Activated CD8-positive, alpha-beta memory T cell treated with anti-CD3 and anti-CD28 coated beads, Interleukin-2, amount 50 U/mL, for 48 hours (primary cell): ENCODE measurements around the gene NCKAP5.

Source experiments
- DNase-seq: peaks from one replicate; pipeline ENCODE4 v3.0.0-alpha.2; 2020

The NCKAP5 gene

GRCh38 chr2:132669908-132670495 is 898.3 kb downstream of the NCKAP5 start, which contains the start of gene LYPD1:
Gene LYPD1, minus strand, starts transcription at chr2:132670205. Its CDS starts 273 bp downstream, at chr2:132669932.
- DNase-seq: no peak

- DNase-seq: no peak
Observed at GRCh38 chr2:132668987-132669907, 899.0 kb downstream of the NCKAP5 start.

GRCh38 chr2:132668189-132668823 is 900.0 kb downstream of the NCKAP5 start:
- no peak for DNase-seq

- DNase-seq: no peak
Observed at GRCh38 chr2:132667706-132668105, 900.6 kb downstream of the NCKAP5 start.

- no peak for DNase-seq
Observed at GRCh38 chr2:132665401-132666140, 902.7 kb downstream of the NCKAP5 start.

GRCh38 chr2:132664096-132664495 is 904.2 kb downstream of the NCKAP5 start:
- DNase-seq: no peak

- DNase-seq: no peak
Observed at GRCh38 chr2:132662732-132663131, 905.5 kb downstream of the NCKAP5 start.

GRCh38 chr2:132659331-132659730 is 908.9 kb downstream of the NCKAP5 start:
- DNase-seq: no peak

GRCh38 chr2:132656266-132656975 is 911.8 kb downstream of the NCKAP5 start:
- no peak for DNase-seq

GRCh38 chr2:132654968-132655367 is 913.3 kb downstream of the NCKAP5 start:
- no peak for DNase-seq

- DNase-seq: no peak
Observed at GRCh38 chr2:132654335-132654734, 913.9 kb downstream of the NCKAP5 start.

GRCh38 chr2:132652474-132652873 is 915.8 kb downstream of the NCKAP5 start:
- no peak for DNase-seq

GRCh38 chr2:132651115-132652045 is 916.9 kb downstream of the NCKAP5 start:
- DNase-seq: no peak

- DNase-seq: no peak
Observed at GRCh38 chr2:132646540-132647108, 921.6 kb downstream of the NCKAP5 start.

- no peak for DNase-seq
Observed at GRCh38 chr2:132645722-132646539, 922.3 kb downstream of the NCKAP5 start.

- DNase-seq: no peak
Observed at GRCh38 chr2:132645176-132645575, 923.1 kb downstream of the NCKAP5 start.

- DNase-seq: no peak
Observed at GRCh38 chr2:132642415-132642814, 925.8 kb downstream of the NCKAP5 start.

GRCh38 chr2:132641819-132642218 is 926.4 kb downstream of the NCKAP5 start:
- DNase-seq: no peak

GRCh38 chr2:132640116-132640515 is 928.1 kb downstream of the NCKAP5 start:
- no peak for DNase-seq
